ENCODE data around the gene KCND1. TPM values are rescaled to one million over a fixed set of nuclear protein-coding genes. Genes with fewer than 3 reads are reported as not detected.

KCND1 gene
- total RNA-seq, 1 donor from 2014 or later = 0.30 TPM

- H3K9me3 ChIP-seq (replicated peaks) = no peaks in the 10 kb centered on the region
- TF ChIP-seq CTCF (IDR thresholded peaks at IDR 0.05; ENCODE audit: borderline replicate concordance) = no peak
- H3K27me3 ChIP-seq (ENCODE audit: low read depth) = no peaks in the 10 kb centered on the region
- intact Hi-C loops (cut with micrococcal nuclease) = no loop called here
- H3K27ac ChIP-seq (replicated peaks) = no peak overlapping the region
- no peak overlapping the region for H3K4me3 ChIP-seq
- H3K4me1 ChIP-seq = peaks cover 11% of the 10 kb centered on the region
- no peak for DNase-seq
- peaks cover 21% of the 10 kb centered on the region for H3K36me3 ChIP-seq
Observed at GRCh38 chrX:48974574-48974973, 2.9 kb upstream of the KCND1 start.

- Histone ChIP-seq H3K27ac (replicated peaks) (no peak overlapping the region), H3K4me3 (no peak overlapping the region), H3K27me3 (ENCODE audit: low read depth) (no peaks in the 10 kb centered on the region), H3K4me1 (peaks cover 11% of the 10 kb centered on the region), H3K9me3 (replicated peaks) (no peaks in the 10 kb centered on the region), H3K36me3 (peaks cover 21% of the 10 kb centered on the region)
- TF ChIP-seq CTCF (IDR thresholded peaks at IDR 0.05; ENCODE audit: borderline replicate concordance) = no peak
- intact Hi-C loops (cut with micrococcal nuclease) = no loop called here
- no peak for DNase-seq
Observed at GRCh38 chrX:48974033-48974432, 2.4 kb upstream of the KCND1 start.

GRCh38 chrX:48972220-48973164, 848 bp upstream of the KCND1 start:
- peak; percentile 59 for TF ChIP-seq CTCF (IDR thresholded peaks at IDR 0.05; ENCODE audit: borderline replicate concordance)
- H3K4me3 ChIP-seq = peak overlapping the region; percentile 56
- intact Hi-C loops (cut with micrococcal nuclease) = no loop called here
- no peaks in the 10 kb centered on the region for H3K27me3 ChIP-seq (ENCODE audit: low read depth)
- no peak for DNase-seq
- no peaks in the 10 kb centered on the region for H3K9me3 ChIP-seq (replicated peaks)
- H3K4me1 ChIP-seq = peaks cover 11% of the 10 kb centered on the region
- no peak overlapping the region for H3K27ac ChIP-seq (replicated peaks)
- peaks cover 14% of the 10 kb centered on the region for H3K36me3 ChIP-seq

DNA sequence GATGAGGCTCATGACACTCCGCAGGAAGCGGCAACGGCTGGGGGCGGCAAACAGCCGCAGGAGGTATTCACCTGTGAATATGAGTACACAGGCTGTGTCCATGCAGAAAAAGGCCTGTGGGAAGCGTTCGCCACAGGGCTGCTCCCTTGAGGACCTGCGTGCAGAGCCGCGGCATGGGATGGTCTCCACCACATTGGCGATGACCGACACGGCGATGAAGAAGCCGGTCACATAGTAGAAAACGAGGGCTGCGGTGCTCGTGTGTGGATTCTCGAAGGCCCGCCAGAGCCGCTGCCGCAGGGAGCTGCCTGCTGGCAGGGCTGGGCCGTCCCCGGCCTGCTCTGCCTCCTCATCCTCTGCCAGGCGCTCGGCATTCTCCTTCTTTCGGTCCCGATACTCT, 2.2 kb downstream of the KCND1 start:
- no peaks in the 10 kb centered on the region for H3K27me3 ChIP-seq (ENCODE audit: low read depth)
- no peak overlapping the region for H3K27ac ChIP-seq (replicated peaks)
- no peak overlapping the region for H3K4me3 ChIP-seq
- intact Hi-C loops (cut with micrococcal nuclease) = no loop called here
- no peak for TF ChIP-seq CTCF (IDR thresholded peaks at IDR 0.05; ENCODE audit: borderline replicate concordance)
- no peaks in the 10 kb centered on the region for H3K36me3 ChIP-seq
- no peaks in the 10 kb centered on the region for H3K9me3 ChIP-seq (replicated peaks)
- H3K4me1 ChIP-seq = peaks cover 11% of the 10 kb centered on the region
- no peak for DNase-seq

- no peaks in the 10 kb centered on the region for H3K36me3 ChIP-seq
- intact Hi-C loops (cut with micrococcal nuclease) = no loop called here
- no peak for TF ChIP-seq CTCF (IDR thresholded peaks at IDR 0.05; ENCODE audit: borderline replicate concordance)
- H3K27me3 ChIP-seq (ENCODE audit: low read depth) = no peaks in the 10 kb centered on the region
- DNase-seq = no peak
- H3K4me3 ChIP-seq = no peak overlapping the region
- H3K27ac ChIP-seq (replicated peaks) = no peak overlapping the region
- peaks cover 11% of the 10 kb centered on the region for H3K4me1 ChIP-seq
- H3K9me3 ChIP-seq (replicated peaks) = no peaks in the 10 kb centered on the region
Observed at GRCh38 chrX:48968377-48968776, 3.3 kb downstream of the KCND1 start.
